Measurements from ENCODE around the gene ICAM4.
A peak's percentile ranks its signal among the peaks of the same experiment; 100 is the strongest.
"Not testable (repeated sequence)": the region's sequence is repeated elsewhere in the genome, so short reads cannot be mapped to it uniquely, and the experiment has no call there.

The ICAM4 gene

DNA sequence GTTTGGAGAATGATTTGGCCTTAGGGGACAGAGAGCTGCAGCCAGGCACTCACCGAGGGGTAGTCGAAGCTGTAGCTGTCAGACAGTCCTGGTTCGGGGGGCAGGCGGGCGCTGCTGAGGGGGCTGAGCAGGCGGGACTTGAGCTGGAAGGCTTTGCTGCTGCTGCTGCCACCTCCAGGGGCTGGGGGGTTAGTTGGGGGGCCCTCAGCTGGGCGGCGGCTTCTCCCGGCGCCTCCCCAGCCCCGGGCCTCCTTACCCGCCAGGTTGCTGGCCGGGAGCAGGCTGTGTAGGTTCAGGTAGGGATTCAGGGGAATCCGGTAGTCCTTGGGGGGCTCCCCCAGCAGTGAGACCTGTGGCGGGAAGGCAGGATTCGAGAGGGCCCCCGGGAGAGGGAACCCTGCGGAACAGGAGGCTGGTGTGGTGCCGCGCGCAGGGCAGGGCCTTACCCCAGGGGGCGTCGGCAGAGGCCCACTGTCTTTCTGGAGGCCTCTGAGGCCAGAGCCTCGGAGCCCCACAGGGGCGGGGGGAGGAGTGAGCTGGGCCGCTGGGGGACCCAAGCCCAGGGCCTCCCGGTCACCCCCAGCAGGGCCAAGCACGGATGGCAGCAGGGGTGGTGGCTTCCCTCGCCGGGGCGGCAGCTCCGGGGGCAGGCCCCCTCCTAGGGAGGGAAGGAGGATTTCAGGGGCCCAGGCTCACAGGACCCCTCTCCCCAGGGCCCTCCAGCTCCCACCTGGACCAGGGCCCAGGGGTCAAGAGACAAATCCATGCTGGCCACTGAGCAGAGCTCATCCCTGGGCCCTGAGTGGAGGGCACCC, 34.1 kb downstream of the ICAM4 start:
- DNase-seq = no peak

DNA sequence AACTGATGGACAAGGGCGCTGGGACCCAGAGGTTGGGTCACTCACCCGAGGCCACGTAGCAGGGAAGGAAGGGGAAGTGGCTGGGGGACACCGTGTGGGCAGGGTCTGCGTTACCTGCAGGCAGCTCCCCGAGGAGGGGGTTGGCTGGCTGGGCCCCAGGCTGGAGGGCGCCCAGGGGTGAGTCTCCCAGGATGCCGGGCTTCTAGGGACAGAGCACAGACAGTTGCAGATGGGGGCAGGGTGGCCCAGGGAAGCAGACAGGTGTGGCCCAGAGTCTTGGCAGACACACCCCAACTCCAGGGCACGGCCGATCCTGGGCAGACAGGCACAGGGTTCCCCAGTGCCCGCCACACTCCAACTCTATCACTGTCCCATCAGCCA, 34.7 kb downstream of the ICAM4 start:
- DNase-seq = no peak

DNA sequence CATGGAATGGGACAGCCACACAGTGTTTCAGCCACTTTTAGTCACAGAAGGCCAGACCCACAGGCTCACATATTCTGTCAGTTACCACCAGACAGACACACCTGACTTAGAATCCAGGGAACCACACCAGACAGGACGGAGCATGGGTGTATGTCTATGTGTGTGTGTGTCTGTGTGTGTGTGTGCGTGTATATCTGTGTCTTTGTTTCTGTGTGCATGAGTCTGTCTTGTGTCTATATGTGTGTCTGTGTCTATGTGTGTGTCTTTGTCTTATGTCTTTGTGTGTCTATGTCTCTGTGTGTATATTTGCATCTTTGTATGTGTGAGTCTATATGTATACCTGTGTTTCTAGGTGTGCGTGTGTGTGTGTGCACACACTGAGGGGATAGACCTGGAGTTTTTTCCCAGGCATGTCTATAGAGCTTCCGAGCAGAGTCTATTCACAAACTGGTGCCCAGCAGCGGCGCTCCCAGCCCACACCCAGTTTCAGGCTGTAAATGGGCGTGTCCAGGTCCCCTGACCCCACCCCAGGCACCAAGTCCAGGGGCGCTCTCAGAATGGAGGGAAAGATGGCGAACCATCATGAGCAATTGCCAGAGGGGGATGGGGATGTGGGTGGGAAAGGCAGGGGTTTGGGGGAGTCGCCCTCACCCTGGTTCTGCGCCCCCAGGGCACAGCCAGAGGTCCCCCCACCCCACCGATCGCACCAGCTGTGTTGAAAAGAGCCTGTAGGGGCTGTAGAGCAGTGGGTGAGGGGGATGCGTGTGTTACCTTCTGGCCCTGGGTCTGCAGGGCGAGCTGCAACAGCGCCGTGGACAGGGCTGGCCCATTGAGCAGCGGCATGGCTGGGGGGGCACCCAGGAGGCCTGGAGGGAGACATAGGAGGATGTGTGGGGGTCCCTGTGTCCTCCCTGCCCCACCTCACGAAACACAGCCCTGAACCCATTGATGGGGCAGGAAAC, 35.4 kb downstream of the ICAM4 start:
- no peak for DNase-seq

DNA sequence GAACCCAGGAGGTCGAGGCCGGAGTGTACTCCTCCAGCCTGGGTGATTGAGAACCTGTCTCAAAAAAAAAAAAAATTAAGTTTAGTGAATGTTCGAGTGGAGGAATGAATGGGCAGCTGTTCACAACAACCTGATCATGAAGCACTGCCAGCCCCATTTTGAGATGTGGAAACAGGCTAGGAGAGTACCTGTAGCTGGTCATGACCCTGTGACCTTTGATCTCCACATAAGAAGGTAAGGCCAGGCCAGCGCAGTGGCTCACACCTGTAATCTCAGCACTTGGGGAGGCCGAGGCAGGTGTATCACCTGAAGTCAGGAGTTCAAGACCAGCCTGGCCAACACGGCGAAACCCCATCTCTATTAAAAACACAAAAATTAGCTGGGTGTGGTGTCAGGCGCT, 39.0 kb downstream of the ICAM4 start:
- no peak for DNase-seq

DNA sequence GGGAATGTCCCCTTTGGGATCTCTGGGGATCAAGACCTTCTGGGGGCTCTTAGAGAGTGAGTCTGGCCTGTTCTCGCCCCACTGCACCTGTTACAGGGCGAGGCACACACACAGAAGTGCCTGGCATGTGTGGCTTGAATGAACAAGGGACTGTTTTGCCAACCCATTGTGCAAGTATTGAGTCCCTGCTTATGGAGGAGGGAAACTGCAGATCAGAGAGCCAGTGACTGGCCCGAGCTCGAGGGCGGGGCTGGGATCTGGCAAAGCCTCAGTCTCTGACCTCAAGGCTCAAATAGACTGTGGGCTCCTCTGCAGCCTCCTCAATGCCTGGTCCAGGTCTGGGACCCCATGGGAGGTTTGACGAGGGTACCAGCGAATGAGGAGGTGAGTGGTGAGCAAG, 41.0 kb downstream of the ICAM4 start:
- DNase-seq = no peak

DNA sequence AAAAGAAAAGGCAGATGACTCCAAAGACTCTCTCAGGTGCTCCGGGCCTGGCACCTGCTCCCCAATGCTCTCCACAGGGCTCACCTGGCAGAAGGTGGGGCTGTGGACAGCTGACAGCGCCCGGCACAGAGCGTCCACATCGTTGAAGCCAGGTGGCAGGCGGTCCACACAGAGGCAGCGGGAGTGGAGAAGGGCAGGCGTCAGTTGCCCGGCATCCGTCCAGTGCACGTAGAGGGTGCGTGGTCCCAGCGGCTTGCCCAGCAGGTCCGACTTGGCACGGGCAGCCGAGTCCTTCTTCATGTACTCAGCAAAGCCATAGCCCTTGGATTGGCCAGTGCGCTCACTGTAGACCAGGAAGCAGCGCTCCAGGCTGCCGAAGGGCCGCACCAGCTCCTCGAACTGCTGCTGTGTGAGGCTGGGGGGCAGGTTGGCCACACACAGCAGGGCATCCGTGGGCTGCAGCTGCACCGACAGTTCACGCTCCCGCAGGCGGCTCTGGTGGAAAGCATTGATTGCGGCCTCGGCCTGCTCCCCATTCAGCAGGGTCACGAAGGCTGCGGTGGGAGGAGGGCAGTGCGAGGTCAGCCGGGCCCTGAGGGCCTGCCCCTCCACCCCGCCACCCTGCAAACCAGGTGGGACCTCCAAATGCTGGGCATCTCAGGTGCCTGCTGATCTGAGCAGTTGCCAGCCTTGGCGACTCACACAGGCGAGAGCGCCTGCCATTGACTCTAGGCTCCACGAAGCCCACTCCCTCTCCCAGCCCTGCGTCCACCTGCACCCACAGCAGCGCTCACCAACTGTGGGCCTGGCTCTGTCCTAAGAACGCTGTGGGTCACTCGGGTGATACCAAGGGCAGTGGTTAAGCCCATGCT, 42.0 kb downstream of the ICAM4 start:
- DNase-seq = no peak

DNA sequence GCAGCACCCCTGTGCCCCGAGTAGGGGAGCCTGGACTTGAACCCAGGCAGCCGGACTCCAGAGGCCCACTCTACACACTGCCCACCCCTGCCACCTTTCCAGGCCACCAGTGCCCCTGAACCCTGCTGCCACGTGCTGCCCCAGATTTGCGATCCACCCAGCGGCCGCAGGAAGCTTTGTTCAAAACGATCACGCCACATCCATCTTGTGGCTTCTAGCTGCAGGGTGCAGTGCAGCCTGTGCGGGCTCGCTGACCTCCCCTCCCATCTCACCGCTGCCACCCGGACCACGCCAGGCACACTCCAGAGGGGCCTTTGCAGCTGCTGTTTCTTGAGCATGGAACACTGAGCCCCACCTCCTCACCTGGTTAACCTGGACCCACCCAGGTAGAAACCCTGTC, 42.8 kb downstream of the ICAM4 start:
- DNase-seq = no peak

DNA sequence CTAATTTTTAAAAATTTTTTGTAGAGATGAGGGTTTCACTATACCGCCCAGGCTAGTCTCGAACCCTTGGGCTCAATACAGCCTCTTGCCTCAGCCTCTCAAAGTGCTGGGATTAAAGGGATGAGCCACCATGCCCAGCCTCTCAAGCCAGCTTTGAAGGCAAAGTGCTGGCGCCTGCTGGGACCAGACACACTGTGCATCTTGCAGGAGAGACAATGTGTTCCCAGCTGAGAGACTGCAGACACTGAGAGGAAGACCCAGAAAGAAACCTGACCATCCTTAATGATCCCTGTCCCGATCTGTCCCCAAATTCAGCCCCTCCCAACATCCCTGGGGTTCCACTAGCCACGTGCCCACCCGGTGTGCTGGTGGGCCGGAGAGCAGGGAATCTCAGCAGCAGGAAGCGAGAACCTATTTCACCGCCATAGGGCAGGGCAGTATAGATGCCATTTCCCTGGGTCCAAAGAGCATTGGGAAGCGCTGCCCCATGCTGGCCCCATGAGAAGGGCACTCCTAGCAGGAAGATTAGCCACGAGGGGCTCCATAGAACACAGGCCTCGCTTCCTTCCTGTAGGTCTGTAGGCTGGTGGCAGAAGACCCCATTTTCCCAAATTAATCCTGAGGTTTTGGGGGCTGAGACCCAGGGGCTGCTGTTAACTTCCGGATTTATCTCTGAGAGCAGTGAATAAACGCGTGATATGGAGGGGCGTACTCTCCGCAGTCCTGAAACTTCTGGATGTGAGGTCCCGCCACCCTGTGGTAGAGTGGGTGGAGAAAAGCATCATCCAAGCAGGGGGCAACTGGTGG, 45.6 kb downstream of the ICAM4 start:
- no peak for DNase-seq

DNA sequence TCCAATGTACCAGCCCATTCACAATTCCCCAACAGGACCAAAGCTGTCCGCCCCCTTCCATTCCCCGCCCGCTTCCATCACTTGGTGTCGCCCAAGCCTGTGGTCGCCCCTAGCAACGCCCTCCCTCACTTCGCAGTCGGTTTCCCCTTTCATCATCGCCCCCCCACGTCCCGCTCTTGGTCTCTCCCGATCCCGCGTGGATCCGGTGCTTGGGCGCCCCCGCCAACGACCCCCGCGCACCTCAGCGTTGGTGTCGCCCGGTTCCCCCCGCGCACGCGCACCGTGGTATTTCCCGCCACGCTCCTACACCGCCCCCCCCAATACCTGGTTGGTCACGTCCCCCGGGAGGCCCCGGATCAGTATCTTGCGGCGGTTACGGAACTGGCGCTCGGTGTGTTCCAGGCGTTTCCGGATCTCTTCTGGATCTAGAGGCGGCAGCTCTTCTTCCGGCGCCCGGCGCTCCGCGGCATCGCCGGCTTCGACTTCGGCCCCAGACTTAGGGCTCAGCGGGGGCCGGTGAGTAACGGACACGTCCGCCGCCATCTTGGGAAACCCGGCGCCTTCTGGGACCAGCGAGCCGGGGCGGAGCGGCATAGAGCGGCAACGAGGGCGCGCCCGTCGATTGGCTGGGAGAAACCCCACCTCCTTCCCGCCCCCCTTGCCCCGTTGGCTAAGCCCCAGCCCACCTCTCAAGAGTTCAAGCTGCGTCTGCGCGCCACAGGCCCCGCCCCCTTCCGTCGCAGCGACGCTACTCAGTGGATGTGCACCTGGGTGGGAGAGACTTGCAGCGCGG, 46.4 kb downstream of the ICAM4 start, which contains the start of gene RAVER1:
RAVER1 (minus strand) TSS at position 565 of the 793 bp plus-strand sequence; CDS start at position 543, 22 bp downstream.
- DNase-seq = peak; percentile 99

DNA sequence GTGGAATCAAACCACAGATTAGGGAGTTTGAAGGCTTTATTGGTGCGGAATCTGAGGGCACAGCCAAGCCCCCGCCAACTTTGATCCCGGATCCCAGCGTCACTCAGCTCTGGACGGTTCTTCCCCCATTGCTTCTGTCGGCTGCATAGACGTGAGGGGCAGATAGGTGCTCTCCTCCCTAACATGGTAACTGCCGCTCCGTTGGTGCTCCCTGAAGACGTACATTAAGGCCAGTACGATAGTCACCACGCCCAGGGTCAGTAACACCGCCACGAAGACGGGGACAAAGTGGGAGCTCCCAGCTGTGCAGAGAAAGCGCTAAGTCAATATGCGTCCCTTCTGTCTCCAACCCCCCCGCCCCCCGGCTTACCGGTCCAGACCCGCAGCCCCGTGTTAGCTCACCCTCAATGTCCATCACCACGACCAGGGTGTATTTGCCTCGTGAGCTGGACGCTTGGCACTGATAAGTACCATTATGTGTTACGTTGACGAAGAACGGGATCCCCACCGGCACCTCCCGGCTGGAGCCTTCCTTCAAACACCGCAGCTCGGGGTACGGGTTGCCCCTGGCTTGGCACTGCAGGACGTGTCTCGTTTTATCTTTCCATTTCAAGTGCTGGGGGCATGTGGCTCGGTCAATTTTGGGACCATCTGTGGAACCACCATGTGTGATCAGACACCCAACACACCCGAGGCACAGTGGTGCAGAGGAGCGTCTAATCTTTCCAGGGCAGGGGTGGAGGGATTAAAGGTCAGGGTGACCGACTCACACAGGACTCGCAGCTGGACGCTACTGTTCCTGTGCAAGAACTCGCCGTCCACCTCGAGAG, 47.2 kb downstream of the ICAM4 start:
- no peak for DNase-seq

DNA sequence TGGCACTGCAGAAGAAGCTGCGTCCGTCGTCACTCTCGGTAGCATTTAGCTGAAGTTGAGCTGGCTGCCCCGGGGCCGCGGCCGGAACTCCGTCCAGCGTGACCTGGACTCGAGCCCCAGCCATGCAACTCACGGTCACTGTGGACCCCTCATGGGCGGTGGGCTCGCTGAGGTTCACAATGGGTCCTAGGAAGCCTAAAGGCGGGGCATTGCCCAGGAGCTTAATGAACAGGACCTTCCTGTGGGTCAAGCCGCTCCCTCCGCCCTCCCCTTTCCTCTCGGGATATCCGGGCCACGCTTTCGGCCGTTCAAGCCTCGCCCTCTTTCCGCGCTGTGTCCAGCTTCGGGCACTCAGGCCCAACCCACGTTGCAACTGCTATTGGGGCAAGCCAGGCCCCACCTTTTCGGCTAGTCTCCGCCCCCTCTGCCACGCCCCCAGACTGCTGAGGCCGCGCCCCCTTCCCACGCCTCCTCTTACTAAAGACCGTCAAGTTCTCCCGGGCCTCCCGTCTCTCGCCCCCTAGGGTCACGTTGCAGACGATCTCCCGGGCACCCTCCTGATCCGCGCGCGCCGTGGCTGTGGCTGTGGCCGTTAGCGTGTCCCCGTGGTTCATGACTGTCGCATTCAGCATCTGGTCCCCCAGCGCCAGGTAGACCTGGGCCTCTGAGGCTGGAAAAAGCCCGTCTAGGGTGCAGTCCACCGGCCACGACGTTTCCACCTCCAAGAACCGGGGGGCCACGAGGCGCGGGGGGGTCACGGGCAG, 48.0 kb downstream of the ICAM4 start:
- peak; percentile 86 for DNase-seq

DNA sequence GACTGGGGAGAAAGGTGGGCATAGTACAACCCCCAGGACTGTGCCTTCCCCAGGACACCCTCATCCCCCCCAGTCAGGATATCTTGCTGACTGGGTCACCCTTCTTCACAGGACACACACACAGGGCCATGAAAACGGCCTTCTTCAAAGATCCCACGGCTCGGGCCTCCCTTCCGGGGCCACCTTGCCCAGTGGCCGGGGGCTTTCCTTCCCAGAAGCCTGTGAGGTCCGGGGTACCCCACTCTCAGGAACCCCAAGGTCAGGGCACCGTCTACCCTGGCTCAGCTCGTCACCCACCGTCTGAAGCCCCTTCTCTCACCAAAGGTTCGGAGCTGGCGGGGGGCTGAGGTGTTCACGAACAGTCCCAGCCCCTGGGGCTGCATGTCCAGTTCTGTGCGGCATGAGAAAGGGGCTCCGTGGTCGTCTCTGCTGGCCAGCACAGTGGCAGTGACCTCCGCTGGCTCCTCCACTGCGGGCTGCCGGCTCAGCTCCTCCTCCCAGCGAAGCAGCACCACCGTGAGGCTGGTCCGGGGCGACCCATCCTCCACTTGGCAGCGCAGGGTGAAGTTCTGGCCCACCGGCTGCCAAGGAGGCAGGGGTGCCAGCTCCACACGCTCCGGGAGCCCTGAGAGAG, 48.7 kb downstream of the ICAM4 start:
- peak; percentile 9 for DNase-seq

DNA sequence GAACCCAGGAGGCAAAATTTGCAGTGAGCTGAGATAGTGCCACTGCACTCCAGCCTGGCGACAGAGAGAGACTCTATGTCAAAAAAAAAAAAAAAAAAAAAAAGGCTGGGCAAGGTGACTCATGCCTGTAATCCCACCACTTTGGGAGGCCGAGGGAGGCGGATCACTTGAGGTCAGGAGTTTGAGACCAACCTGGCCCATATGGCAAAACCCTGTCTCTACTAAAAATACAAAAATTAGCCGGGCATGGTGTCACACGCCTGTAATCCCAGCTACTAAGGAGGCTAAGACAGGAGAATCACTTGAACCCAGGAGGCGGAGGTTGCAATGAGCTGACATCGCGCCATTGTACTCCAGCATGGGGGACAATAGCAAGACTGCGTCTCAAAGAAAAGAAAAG, 50.0 kb downstream of the ICAM4 start:
- not testable (repeated sequence) for DNase-seq
